H1 (cell line): ENCODE data around the gene MMP24. TPM values are rescaled to one million over a fixed set of nuclear protein-coding genes. Genes with fewer than 3 reads are reported as not detected.

Experiments
- CTCF ChIA-PET: fragments of 300-600 bp; sonication (Branson Sonifier 250); formaldehyde crosslinking; loops from one replicate; lab custom pipeline; 2021; ENCODE audit not compliant: partially characterized antibody; lab: Charles Lee
- POLR2A ChIA-PET: fragments of 300-600 bp; sonication (Branson Sonifier 250); formaldehyde crosslinking; loops from one replicate; lab custom pipeline; 2021; ENCODE audit warnings: inconsistent platforms; ENCODE audit not compliant: partially characterized antibody; lab: Charles Lee
- DNase-seq, 2 experiments: peaks; one replicate each; pipeline versions ENCODE4 v3.0.0 to v3.0.0-alpha.2; 2010 to 2022; ENCODE audit warnings: low spot score in 2 of 2, low read depth in 1 of 2, mixed read lengths in 1 of 2
- FAIRE-seq: peaks from 2 replicates; lab custom pipeline; 2011; peaks lifted over from hg19 to GRCh38; lab: Jason Lieb, UNC
- H2AFZ ChIP-seq: 2 replicates; pipeline ENCODE4 v1.8.1; 2012; ENCODE audit warnings: low read length, inconsistent platforms
- H2AK5ac ChIP-seq: 2 replicates; pipeline ENCODE4 v1.6.1; 2013; ENCODE audit warnings: low read depth, low read length
- H2BK120ac ChIP-seq: replicated peaks from 2 replicates; pipeline ENCODE3; 2013; ENCODE audit warnings: low read depth, low read length, inconsistent platforms
- H2BK12ac ChIP-seq: 2 replicates; pipeline ENCODE4 v1.6.1; 2013; ENCODE audit warnings: low read depth, low read length
- H2BK15ac ChIP-seq: 2 replicates; pipeline ENCODE4 v1.6.1; 2013; ENCODE audit warnings: low read length
- H2BK20ac ChIP-seq: 2 replicates; pipeline ENCODE4 v1.6.1; 2013; ENCODE audit warnings: low read length
- H2BK5ac ChIP-seq: 2 replicates; pipeline ENCODE4 v1.6.1; 2013; ENCODE audit warnings: low read depth, low read length
- H3K14ac ChIP-seq: 2 replicates; pipeline ENCODE4 v1.6.1; 2013; ENCODE audit warnings: inconsistent platforms; ENCODE audit not compliant: insufficient read length
- H3K18ac ChIP-seq: 2 replicates; pipeline ENCODE4 v1.6.1; 2013; ENCODE audit warnings: low read length; ENCODE audit errors: extremely low read depth
- H3K23ac ChIP-seq: 2 replicates; pipeline ENCODE4 v1.6.1; 2013; ENCODE audit warnings: inconsistent platforms; ENCODE audit not compliant: insufficient read length
- H3K23me2 ChIP-seq: 2 replicates; pipeline ENCODE4 v1.6.1; 2013; ENCODE audit warnings: low read depth, low read length
- H3K27ac ChIP-seq: 2 replicates; pipeline ENCODE4 v1.6.1; 2011; ENCODE audit warnings: low read depth, low read length, inconsistent platforms
- H3K27me3 ChIP-seq, 4 experiments: replicated peaks in 1 of 4; 1 replicate in 1 of 4; 2 replicates in 3 of 4; pipeline versions ENCODE4 v1.6.1 to v1.8.1; 2011 to 2013; ENCODE audit warnings: low read length in 3 of 4, mild to moderate bottlenecking in 3 of 4, inconsistent platforms in 2 of 4, mixed read lengths in 2 of 4, moderate library complexity in 1 of 4; ENCODE audit not compliant: control insufficient read depth in 3 of 4, insufficient read depth in 3 of 4; ENCODE audit errors: extremely low read depth in 1 of 4
- H3K36me3 ChIP-seq, 4 experiments: 2 replicates each; pipeline versions ENCODE4 v1.6.1 to v1.8.1; 2011 to 2013; ENCODE audit warnings: mild to moderate bottlenecking in 4 of 4, low read length in 3 of 4, moderate library complexity in 2 of 4, control low read depth in 1 of 4, inconsistent platforms in 1 of 4; ENCODE audit not compliant: insufficient read depth in 4 of 4, control insufficient read depth in 2 of 4
- H3K4ac ChIP-seq: replicated peaks from 2 replicates; pipeline ENCODE3; 2013; ENCODE audit warnings: low read length, low read depth, mixed read lengths, inconsistent platforms; ENCODE audit not compliant: insufficient read length
- H3K4me1 ChIP-seq, 4 experiments: replicated peaks in 1 of 4; 1 replicate in 1 of 4; 2 replicates in 3 of 4; pipeline versions ENCODE4 v1.6.1 to v1.8.1; 2011 to 2013; ENCODE audit warnings: low read length in 3 of 4, inconsistent platforms in 2 of 4, mixed read lengths in 1 of 4; ENCODE audit not compliant: insufficient read depth in 4 of 4, control insufficient read depth in 3 of 4
- H3K4me2 ChIP-seq, 2 experiments: 2 replicates each; pipeline versions ENCODE4 v1.6.1 to v1.8.1; 2011 to 2013; ENCODE audit warnings: low read depth in 2 of 2, low read length in 2 of 2, control low read depth in 1 of 2, inconsistent platforms in 1 of 2, mild to moderate bottlenecking in 1 of 2; ENCODE audit not compliant: insufficient read depth in 1 of 2
- H3K4me3 ChIP-seq, 4 experiments: fragments of 200-600, 300-600 bp in 1 of 4; sonication (generic), shearing (Covaris generic), sonication (Bioruptor Twin) in 1 of 4; 2 replicates each; pipeline versions ENCODE4 v1.5.1 to v1.8.1; 2011 to 2016; ENCODE audit warnings: low read length in 4 of 4, low read depth in 3 of 4, control low read depth in 2 of 4, inconsistent platforms in 2 of 4, mild to moderate bottlenecking in 2 of 4, mixed read lengths in 1 of 4, moderate library complexity in 1 of 4; ENCODE audit not compliant: insufficient read depth in 2 of 4; ENCODE audit errors: extremely low read depth in 1 of 4
- H3K56ac ChIP-seq: replicated peaks from 2 replicates; pipeline ENCODE3; 2013; ENCODE audit warnings: low read depth, mild to moderate bottlenecking, mixed read lengths, low read length, inconsistent platforms; ENCODE audit not compliant: insufficient read length
- H3K79me1 ChIP-seq: 2 replicates; pipeline ENCODE4 v1.6.1; 2013; ENCODE audit warnings: low read depth, low read length, control low read depth
- H3K79me2 ChIP-seq, 2 experiments: 2 replicates each; pipeline versions ENCODE4 v1.6.1 to v1.8.1; 2012 to 2013; ENCODE audit warnings: low read length in 2 of 2, mild to moderate bottlenecking in 2 of 2, inconsistent platforms in 1 of 2; ENCODE audit not compliant: insufficient read depth in 2 of 2, control insufficient read depth in 1 of 2
- H3K9ac ChIP-seq, 4 experiments: replicated peaks in 1 of 4; 1 replicate in 1 of 4; 2 replicates in 3 of 4; pipeline versions ENCODE4 v1.6.1 to v1.8.1; 2011 to 2013; ENCODE audit warnings: low read depth in 3 of 4, low read length in 3 of 4, control low read depth in 2 of 4, mild to moderate bottlenecking in 2 of 4, moderate library complexity in 2 of 4, inconsistent platforms in 1 of 4; ENCODE audit errors: extremely low read depth in 1 of 4
- H3K9me3 ChIP-seq, 2 experiments: 2 replicates each; pipeline versions ENCODE4 v1.6.1 to v1.8.1; 2012 to 2013; ENCODE audit warnings: mild to moderate bottlenecking in 2 of 2, moderate library complexity in 2 of 2, control low read depth in 1 of 2, inconsistent platforms in 1 of 2, low read depth in 1 of 2, low read length in 1 of 2, mixed read lengths in 1 of 2; ENCODE audit not compliant: insufficient read depth in 2 of 2
- H4K20me1 ChIP-seq, 2 experiments: replicated peaks in 1 of 2; 2 replicates each; pipeline versions ENCODE3 to v1.8.1; 2011 to 2013; ENCODE audit warnings: inconsistent platforms in 2 of 2, low read length in 2 of 2, mild to moderate bottlenecking in 1 of 2; ENCODE audit not compliant: insufficient read depth in 2 of 2, control insufficient read depth in 1 of 2
- H4K5ac ChIP-seq: 2 replicates; pipeline ENCODE4 v1.6.1; 2013; ENCODE audit warnings: low read length, low read depth, mixed read lengths, inconsistent platforms; ENCODE audit not compliant: insufficient read length
- H4K8ac ChIP-seq: 2 replicates; pipeline ENCODE4 v1.8.0; 2013; ENCODE audit warnings: mild to moderate bottlenecking, moderate library complexity, low read length, inconsistent platforms; ENCODE audit not compliant: insufficient read depth; ENCODE audit errors: extremely low read depth
- H4K91ac ChIP-seq: replicated peaks from 2 replicates; pipeline ENCODE3; 2013; ENCODE audit warnings: low read length, mixed read lengths, inconsistent platforms; ENCODE audit not compliant: insufficient read length
- ASH2L ChIP-seq: fragments of 200-600, 300-600 bp; sonication (generic); IDR thresholded peaks from one replicate; pipeline ENCODE4 v1.7.1; 2017; ENCODE audit warnings: low read length
- CBX5 ChIP-seq: fragments of 300-800, 300-1000 bp; sonication (generic); IDR thresholded peaks from 2 replicates; pipeline ENCODE4 v1.7.1; 2016; ENCODE audit warnings: antibody characterized with exemption, low read length, low read depth
- EGR1 ChIP-seq: IDR thresholded peaks from 2 replicates; pipeline ENCODE4 v1.6.1; 2011; ENCODE audit warnings: low read depth, low read length, borderline replicate concordance
- EZH2 ChIP-seq: fragments of 200-600 bp; sonication (generic); IDR thresholded peaks from 2 replicates; pipeline ENCODE4 v1.7.1; 2012; ENCODE audit warnings: low read depth, mild to moderate bottlenecking, moderate library complexity, low read length, inconsistent platforms; ENCODE audit not compliant: severe bottlenecking
- RAD21 ChIP-seq, 2 experiments: IDR thresholded peaks in 1 of 2; conservative IDR thresholded peaks in 1 of 2; 2 replicates each; pipeline ENCODE4 v1.6.1; 2011; ENCODE audit warnings: low read depth in 2 of 2, low read length in 2 of 2, improper control_type of control experiment in 1 of 2, inconsistent platforms in 1 of 2, mild to moderate bottlenecking in 1 of 2, moderate library complexity in 1 of 2
- SIX5 ChIP-seq: IDR thresholded peaks from 2 replicates; pipeline ENCODE4 v1.6.1; 2011; ENCODE audit warnings: mild to moderate bottlenecking, low read depth, low read length
- SP1 ChIP-seq: IDR thresholded peaks from 2 replicates; pipeline ENCODE4 v1.6.1; 2011; ENCODE audit warnings: low read depth, low read length
- SRF ChIP-seq: IDR thresholded peaks from 2 replicates; pipeline ENCODE4 v1.6.1; 2011; ENCODE audit warnings: mild to moderate bottlenecking, low read depth, low read length, moderate library complexity
- TEAD4 ChIP-seq: IDR thresholded peaks from 2 replicates; pipeline ENCODE4 v1.6.1; 2012; ENCODE audit warnings: low read depth, low read length, inconsistent platforms, mixed read lengths
- WGBS, 2 experiments: shearing (Covaris generic) in 1 of 2; methylation state at CpG; one replicate each; pipeline versions ENCODE4 v1.1.6 to v1.1.7; 2013 to 2015; ENCODE audit warnings: low lambda C conversion rate in 2 of 2, mixed read lengths in 2 of 2, inconsistent platforms in 1 of 2, low coverage in 1 of 2, missing lambda C conversion rate in 1 of 2; ENCODE audit not compliant: insufficient replicate concordance in 2 of 2, insufficient coverage in 1 of 2, insufficient read length in 1 of 2; ENCODE audit errors: extremely low coverage in 1 of 2, missing lambda C conversion rate in 1 of 2; 5-methylcytosine and 5-hydroxymethylcytosine counted together
- polyA plus RNA-seq, 7 experiments: library from polyadenylated mRNA; depleted of rRNA in 3 of 7; stranded (reverse) in 5 of 7; unstranded in 2 of 7; fragments of >200 nt in 5 of 7; fragments of 200-250 nt in 2 of 7; gene quantifications; 1 replicate in 5 of 7; 2 replicates in 1 of 7; 4 replicates in 1 of 7; pipeline versions ENCODE4 v1.2.1 to v1.2.3, GENCODE V29; 2011 to 2013; ENCODE audit warnings: missing spikeins in 2 of 7, mixed read lengths in 2 of 7
- total RNA-seq: library from RNA; stranded (reverse); fragmentation: NEBNext Ultra II Directional; extraction: Animal tissue kit (Norgen Biotek cat#: 25700); gene quantifications from 2 replicates; pipeline ENCODE4 v1.2.1, GENCODE V29; 2021

MMP24 gene
- total and polyA plus RNA-seq, 2 of the 8 experiments (the other 6 are each of a cell fraction or from before 2014, with no cell fraction given): 18.8 to 21.4 TPM

DNA sequence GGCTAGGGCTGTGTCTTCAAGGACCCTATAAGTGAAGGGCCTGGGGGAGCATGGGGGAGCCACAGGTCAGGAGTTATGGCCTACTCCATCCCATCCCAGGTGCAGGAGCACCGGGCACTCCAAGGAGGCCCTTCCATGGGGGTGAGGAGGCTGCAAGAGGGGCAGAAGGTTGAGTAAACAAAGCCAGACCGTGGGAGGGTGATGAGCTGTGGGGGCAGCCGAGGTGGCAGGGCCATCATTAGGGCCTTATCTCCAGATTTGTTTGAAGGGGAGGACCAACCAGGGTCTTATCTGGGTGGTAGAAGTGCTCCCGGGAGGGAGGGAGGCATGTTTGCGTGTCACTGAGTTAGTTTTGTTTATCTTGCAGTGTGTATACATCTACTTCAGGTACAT is 67.8 kb downstream of the MMP24 start:
- Histone ChIP-seq H4K91ac (no peak overlapping the region), H3K9ac (no peak overlapping the region), H2BK120ac (no peak overlapping the region), H4K8ac (no peak overlapping the region), H3K4me2 (no peak overlapping the region), H2AK5ac (no peak overlapping the region), H2BK20ac (no peak overlapping the region; the same call in 1 of the 2 replicates), H3K27me3 (no peaks in the 10 kb centered on the region), H3K14ac (no peak overlapping the region), H3K79me1 (no peaks in the 10 kb centered on the region), H4K5ac (no peak overlapping the region), H4K20me1 (no peaks in the 10 kb centered on the region), H3K56ac (no peak overlapping the region), H3K27ac (no peak overlapping the region), H3K79me2 (no peaks in the 10 kb centered on the region), H2AFZ (no peak overlapping the region), H2BK5ac (no peak overlapping the region), H3K9me3 (no peaks in the 10 kb centered on the region), H3K36me3 (no peaks in the 10 kb centered on the region), H3K4ac (no peak overlapping the region), H3K18ac (no peak overlapping the region), H3K4me3 (no peak overlapping the region), H2BK15ac (no peak overlapping the region), H3K23ac (no peak overlapping the region), H3K4me1 (no peaks in the 10 kb centered on the region; a peak in 2 of 7 replicates), H2BK12ac (no peak overlapping the region), H3K23me2 (no peaks in the 10 kb centered on the region)
- ChIA-PET CTCF (interaction anchor here (2.0 to 11.5 kb wide), 2 partner anchors 13 to 36 kb away, joined by 5 to 130 read pairs; no protein-coding TSS in a partner anchor), POLR2A (interaction anchor here (3.0 to 3.4 kb wide), 2 partner anchors 10 to 15 kb away, joined by 10 to 15 read pairs; partner anchors contain the start of gene EIF6)
- TF ChIP-seq CBX5: no peak
- TF ChIP-seq EZH2: no peak
- no peak for TF ChIP-seq TEAD4
- no peak for TF ChIP-seq EGR1
- no peak for TF ChIP-seq SP1
- TF ChIP-seq SIX5: no peak
- no peak for TF ChIP-seq RAD21 (IDR thresholded peaks at IDR 0.05 in 1 of 2, conservative IDR thresholded peaks at IDR 0.05 in 1 of 2; ENCODE audit: low read depth in 2 of 2, low read length in 2 of 2)
- no peak for TF ChIP-seq SRF
- no peak for TF ChIP-seq ASH2L
- no peak for DNase-seq
- 86% methylated on average over 5 of the region's 5 CpGs; no CpG with 5 or more reads in 1 of the 2 experiments for WGBS, 2 experiments
- no peak for FAIRE-seq
